COLO668 (cell line): ENCODE results near the gene KCTD2.
A peak's percentile ranks its signal among the peaks of the same experiment; 100 is the strongest.
"Not testable (repeated sequence)": the region's sequence is repeated elsewhere in the genome, so short reads cannot be mapped to it uniquely, and the experiment has no call there.

Experiments used
- DNase-seq: peaks from one replicate; lab custom pipeline; 2025; ENCODE audit not compliant: unreplicated experiment; lab: John Stamatoyannopoulos, UW

KCTD2 gene, protein sequence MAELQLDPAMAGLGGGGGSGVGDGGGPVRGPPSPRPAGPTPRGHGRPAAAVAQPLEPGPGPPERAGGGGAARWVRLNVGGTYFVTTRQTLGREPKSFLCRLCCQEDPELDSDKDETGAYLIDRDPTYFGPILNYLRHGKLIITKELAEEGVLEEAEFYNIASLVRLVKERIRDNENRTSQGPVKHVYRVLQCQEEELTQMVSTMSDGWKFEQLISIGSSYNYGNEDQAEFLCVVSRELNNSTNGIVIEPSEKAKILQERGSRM

DNA sequence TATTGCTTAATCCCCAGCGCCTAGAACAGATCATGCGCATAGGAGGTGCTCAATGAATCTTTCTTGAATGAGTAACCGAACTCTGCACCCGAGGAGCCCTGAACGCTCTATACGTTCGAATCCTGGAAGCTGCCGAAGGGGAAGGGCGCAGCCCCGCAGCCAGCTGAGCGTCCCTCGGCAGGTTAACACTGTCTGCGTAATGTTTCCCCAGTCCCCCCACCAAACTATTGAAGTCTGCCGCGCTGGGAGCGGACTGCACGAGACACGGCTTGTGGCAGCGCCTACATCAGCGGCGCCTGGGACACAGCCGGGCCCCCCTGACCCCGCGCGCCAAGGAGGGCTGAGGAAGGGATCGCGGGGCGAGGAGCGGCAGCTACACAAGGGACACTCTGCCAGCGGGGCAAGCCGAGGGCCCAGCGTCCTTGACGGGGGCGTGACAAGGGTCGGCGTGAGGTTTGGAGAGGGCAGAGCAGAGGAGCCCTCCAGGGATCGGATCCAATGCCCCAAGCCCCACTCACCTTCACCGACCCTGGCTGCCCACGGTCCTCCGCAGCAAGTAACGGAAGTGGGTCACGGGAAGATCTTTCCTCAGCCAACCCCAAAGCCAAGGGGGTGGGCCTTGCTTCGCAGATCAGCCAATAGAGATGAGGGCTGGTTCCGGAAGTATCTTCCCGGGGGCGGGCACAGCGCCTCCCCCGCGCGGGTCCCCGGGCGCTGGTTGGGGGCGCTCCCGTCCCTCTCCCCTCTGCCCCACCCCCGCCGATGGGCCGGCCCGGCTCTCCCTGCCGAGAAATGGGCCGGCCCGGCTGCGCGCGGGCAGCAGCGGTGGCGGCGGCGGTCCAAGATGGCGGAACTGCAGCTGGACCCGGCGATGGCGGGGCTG is at the start of gene KCTD2, which contains the start of gene ATP5PD:
Gene KCTD2, plus strand, starts transcription at position 819 of the 883 bp plus-strand sequence. Its CDS starts 26 bp downstream, at position 845.
Gene ATP5PD, minus strand, starts transcription at position 563 of the 883 bp plus-strand sequence. CDS start 4,319 bp downstream, outside the sequence.
- DNase-seq, result peak; percentile 91

DNA sequence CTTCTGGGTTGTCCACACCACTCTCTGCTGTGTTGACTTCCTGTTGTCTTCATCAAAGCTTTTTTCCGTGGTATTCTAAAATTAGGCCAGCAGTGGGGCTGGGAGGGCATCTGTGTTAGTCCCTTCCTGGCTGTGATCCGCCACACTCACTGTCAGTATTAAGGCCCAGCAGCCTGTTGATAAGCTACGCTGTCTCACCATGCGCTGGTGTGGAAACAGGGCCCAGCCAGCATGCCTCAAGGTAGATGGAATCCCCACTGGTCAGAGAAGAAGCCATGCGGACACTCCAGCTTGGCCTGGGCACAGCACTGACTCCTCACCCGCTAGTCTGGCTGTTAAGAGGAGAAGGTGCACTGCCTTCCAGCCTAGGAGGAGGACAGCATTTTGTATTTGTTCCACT is 48.2 kb upstream of the KCTD2 start:
- DNase-seq, result no peak

- DNase-seq, result no peak
These were observed 47.5 kb upstream of the KCTD2 start for GRCh38 chr17:74999523-74999922.

DNA sequence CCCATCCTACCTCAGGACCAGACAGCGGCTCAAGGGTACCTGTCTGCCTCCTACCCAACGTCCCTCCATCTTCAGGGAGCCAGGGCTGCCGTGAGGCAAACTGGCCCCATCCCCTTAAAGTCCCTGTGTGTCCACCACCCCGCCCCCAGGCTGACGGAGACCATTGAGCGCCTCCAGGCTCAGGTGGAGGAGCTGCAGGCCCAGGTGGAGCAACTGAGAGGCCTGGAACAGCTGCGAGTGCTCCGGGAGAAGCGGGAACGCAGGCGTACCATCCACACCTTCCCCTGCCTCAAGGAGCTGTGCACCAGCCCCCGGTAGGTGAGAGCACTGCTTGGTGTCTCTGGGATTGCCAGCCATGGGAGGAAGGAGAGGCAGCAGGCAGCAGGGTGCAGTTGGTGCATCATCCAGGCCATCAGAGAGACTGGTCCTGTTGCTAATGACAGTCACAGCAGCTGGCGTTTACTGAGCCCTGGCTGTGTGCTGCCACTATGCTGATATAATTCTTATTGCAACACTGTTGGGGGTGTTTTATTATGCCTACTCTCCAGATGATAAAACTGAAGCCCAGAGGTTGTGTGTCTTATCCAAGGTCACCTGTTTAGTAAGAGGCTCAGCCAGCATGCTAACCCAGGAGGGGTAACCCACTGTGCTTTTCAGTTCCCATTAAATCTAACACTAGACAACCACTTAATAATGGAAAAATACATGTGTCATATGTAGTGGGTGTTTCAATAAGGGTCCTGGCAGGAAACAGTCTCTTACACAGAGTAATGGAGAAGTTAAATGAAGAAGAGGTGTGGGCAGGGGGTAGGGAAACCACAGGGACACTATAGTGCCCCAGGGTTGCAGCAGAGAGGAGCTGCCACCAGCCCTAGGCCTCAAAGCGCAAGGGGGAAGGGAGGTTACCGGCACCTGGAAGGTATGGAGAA is 44.8 kb upstream of the KCTD2 start:
- DNase-seq, result no peak

DNA sequence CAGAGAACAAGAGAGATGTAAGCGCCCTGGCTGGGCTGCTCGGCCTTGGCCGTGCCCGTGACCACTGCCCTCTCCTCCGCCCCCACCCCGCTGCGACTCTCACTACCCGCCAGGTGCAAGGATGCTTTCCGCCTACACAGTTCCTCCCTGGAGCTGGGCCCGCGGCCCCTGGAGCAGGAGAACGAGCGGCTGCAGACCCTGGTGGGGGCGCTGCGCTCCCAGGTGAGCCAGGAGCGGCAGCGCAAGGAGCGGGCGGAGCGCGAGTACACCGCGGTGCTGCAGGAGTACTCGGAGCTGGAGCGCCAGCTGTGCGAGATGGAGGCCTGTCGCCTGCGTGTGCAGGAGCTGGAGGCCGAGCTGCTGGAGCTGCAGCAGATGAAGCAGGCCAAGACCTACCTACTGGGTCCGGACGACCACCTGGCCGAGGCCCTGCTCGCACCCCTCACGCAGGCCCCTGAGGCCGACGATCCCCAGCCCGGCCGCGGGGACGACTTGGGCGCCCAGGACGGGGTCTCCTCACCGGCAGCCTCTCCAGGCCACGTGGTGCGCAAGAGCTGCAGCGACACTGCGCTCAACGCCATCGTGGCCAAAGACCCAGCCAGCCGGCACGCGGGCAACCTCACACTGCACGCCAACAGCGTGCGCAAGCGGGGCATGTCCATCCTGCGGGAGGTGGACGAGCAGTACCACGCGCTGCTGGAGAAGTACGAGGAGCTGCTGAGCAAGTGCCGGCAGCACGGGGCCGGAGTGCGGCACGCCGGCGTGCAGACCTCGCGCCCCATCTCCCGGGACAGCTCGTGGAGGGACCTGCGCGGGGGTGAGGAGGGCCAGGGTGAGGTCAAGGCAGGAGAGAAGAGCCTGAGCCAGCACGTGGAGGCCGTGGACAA is 43.7 kb upstream of the KCTD2 start:
- no peak for DNase-seq

DNA sequence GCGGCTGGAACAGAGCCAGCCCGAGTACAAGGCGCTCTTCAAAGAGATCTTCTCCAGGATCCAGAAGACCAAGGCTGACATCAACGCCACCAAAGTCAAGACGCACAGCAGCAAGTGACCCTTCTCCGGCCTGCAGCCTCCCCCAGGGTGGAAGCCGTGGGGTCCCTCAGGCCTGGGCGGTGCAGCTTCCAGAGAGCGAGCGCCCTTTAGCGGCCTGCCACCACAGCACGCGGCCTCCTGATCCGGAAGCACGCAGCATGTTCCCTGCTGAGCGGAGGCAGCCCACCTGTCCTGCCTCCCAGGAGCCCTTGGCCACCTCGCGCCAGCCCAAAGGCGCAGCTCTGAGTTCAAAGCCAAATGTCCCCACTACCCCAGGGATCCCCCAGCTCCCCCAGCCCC is 43.1 kb upstream of the KCTD2 start:
- DNase-seq, result no peak

DNA sequence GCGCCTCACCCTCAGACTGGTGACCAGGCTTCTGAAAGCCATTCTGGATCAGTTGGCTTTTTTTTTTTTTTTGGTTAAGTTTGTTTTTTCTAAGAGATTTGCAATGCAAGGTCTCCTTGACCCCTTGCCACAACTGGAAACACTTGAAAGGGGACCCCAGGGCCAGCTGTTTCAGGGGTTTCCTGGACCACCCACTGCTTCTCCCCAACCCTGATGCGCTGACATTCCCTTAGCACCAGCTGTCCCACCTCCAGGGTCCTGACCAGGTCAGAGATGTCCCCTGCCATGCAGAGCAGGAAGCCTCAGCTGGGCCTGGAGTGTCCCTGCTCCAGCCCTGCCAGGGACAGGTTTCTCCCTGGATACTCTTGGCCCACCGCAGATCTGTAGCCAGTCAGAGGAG is 42.7 kb upstream of the KCTD2 start:
- no peak for DNase-seq

- no peak for DNase-seq
These were observed 41.7 kb upstream of the KCTD2 start for GRCh38 chr17:75005291-75005690.

GRCh38 chr17:75006084-75006483 is 40.9 kb upstream of the KCTD2 start:
- DNase-seq, result not testable (repeated sequence)

DNA sequence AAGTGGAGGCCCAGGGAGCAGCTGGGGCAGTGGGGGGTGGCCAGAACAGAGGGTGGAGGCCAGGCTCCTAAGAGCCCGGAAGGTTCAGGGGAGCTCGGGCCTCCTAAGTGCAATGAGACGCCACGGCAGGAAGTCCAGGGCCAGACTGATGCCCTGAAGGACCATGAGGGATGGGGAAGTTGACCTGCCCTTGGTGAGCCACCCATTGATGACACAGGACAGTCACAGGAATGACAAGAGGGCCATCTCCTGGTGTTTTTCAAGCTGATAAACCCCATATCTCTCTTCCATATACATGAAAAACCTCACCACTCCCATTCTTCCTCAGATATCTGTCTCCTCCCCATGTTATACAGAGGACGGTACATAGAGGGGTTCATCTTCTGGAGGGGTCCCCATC is 40.4 kb upstream of the KCTD2 start:
- DNase-seq, result no peak

DNA sequence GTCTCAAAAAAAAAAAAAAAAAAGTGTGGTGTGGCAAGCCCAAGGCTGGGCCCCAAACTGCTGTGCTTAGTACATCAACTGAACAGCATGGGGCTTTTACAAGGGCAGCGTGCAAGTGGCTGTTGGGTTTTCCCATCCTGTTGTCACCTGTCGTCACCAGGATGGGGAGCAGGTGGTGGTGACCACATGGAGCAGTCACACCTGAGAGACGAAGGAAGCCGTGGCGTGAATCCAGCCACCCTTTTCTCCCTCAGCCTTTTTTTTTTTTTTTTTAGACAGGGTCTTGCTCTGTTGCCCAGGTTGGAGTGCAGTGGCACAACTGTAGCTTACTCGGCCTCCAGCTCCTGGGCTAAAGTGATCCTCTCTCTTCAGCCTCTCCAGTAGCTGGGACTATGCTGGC is 38.7 kb upstream of the KCTD2 start:
- peak; percentile 66 for DNase-seq

DNA sequence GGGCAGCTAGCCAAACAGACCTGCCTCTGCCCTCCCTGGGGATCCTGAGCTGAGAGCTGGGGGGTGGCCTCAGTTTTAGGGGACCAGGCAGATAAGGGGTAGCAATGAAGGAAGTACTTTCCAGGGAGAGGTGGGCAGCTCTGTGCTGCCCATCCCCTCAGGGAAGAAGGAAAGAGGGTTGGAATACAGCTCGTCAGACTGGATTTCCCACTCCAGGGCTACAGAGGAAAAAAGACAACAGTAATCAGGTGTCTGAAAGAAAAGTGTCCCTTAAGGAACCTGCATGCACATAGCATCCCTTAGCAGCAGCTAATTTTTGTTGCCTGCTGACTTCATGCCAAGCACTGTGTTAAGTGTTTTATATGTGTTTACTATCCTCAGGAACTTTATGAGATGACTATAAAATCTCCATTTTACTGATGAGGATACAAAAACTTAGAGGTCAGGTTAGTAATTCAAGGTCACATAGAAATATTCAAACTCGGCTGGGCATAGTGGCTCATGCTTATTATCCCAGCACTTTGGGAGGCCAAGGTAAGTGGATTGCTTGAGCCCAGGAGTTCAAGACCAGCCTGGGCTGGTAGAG is 37.8 kb upstream of the KCTD2 start:
- DNase-seq, result no peak

DNA sequence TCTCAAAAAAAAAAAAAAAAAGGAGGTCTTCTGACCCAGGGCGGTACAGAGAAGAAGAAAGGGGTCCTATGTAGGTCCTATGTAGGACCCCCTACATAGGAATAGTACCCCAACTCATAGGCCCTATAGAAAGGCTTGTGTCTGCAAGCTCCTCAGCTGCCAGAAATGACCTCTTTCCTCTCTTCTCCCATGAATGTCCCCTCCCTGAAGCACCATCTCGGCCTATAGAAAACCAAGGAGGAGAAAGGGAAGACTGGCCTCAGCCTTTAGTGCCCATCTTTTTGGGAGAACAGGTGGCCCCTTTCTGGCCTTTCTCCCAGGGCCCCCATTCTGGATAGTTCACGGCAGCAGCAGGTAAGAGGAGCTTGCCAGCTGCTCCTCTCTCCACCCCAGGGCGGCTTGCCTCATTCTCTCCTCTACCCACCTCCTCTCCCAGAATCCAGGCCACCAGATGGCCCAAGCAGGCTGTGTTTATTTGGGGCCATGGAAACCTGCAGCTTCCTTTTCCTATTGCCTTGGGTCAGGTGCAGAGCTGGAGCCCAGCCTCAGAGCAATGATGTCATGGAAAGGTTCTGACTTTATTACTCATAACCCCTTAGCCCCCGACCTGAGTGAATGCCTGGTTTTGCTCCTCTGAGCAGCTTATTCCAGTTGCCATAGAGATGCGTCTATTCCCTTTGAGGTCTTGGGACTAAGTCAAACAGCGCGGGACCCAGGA is 36.2 kb upstream of the KCTD2 start:
- DNase-seq, result peak; percentile 85

- DNase-seq, result peak; percentile 32
These were observed 35.5 kb upstream of the KCTD2 start for GRCh38 chr17:75011401-75012095.

DNA sequence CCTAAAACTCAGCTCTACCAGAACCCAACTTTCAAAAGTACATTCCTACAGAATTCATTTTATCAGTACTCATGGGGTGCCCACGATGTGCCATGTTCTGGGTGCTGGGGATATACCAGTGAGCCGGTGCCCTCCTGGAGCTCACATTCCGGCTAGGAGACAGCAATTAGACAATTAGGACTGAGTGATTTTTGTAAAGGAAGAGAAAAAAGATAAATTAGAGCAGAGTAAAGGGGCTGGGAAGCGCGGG is 35.0 kb upstream of the KCTD2 start:
- no peak for DNase-seq

DNA sequence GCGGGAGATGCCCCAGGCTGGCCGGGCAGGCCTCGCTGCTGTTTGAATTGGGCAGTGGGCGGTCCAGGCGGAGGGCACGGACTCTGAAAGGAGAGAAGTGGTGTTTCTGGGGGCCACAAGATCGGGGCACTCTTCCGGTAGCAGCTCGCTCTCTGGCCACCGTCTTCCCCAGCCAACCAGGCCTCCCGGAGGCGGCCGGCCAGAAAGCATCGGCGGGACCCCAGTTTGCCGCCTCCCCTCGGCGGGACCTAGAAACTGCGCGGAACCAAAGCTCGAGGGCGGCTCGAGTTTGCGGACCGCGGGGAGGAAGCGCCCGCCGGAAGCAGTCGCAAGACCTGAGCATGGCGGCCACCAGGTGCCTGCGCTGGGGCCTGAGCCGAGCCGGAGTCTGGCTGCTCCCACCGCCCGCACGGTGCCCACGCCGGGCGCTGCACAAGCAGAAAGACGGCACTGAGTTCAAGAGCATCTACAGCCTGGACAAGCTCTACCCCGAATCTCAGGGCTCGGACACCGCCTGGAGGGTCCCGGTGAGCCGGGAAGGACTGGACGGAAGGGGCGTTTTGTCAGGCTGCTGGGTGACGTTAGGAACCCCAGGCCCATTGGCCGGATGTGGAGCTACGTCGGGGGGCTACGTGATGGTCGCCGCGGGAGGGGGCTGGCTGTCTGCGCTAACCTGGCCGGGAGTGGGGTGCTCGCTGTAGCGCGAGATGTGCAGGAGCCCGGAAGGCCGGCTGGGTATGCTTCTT is 34.5 kb upstream of the KCTD2 start, which contains the start of gene MRPL58:
Gene MRPL58, plus strand, starts transcription at position 325 of the 746 bp plus-strand sequence. Its CDS starts 17 bp downstream, at position 342.
- DNase-seq, result peak; percentile 88

GRCh38 chr17:75013092-75013559 is 33.9 kb upstream of the KCTD2 start:
- no peak for DNase-seq

DNA sequence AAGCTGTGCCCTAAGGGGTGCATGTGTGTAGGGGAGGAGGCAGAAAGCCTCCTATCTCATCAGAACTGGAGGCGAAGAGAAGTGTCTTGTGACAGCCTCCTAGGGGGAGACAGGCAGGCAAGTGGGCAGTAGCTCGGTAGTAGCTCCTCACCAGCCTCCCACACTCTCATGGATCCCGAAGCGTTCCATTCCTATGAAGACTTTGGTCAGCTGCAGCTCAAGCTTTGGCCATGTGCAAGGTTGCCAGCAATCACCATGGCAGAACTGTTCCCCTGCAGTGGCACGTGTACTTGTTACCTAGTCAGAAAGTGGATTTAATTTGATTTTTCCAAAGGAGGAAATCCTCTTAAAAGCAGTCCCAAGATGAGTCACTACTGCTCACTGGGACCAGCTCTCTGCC is 27.9 kb upstream of the KCTD2 start:
- no peak for DNase-seq
